Activated CD8-positive, alpha-beta memory T cell treated with anti-CD3 and anti-CD28 coated beads for 4 hours (primary cell): ENCODE measurements around the gene MAS1L.

Experiments used
- DNase-seq, 2 donors: peaks; one replicate each; pipeline ENCODE4 v3.0.0-alpha.2; 2020; ENCODE audit warnings: low read depth in 2 of 2

Gene MAS1L, protein sequence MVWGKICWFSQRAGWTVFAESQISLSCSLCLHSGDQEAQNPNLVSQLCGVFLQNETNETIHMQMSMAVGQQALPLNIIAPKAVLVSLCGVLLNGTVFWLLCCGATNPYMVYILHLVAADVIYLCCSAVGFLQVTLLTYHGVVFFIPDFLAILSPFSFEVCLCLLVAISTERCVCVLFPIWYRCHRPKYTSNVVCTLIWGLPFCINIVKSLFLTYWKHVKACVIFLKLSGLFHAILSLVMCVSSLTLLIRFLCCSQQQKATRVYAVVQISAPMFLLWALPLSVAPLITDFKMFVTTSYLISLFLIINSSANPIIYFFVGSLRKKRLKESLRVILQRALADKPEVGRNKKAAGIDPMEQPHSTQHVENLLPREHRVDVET

DNA sequence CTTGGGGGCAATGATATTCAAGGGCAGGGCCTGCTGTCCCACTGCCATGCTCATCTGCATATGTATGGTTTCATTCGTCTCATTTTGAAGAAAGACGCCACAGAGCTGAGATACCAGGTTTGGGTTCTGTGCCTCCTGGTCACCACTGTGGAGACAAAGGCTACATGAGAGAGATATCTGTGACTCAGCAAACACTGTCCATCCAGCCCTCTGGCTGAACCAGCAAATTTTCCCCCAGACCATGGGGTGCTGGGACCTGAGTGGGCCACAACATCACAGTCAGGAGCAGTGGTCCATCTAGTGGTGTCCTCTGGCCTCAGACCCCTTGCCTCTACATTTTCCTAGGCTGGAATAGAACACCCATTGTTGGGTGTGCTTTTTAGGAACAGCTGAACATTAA, at the start of gene MAS1L:
Gene MAS1L, minus strand, starts transcription at position 297 of the 400 bp plus-strand sequence. Its CDS starts 54 bp downstream, at position 243.
- no peak for DNase-seq

DNA sequence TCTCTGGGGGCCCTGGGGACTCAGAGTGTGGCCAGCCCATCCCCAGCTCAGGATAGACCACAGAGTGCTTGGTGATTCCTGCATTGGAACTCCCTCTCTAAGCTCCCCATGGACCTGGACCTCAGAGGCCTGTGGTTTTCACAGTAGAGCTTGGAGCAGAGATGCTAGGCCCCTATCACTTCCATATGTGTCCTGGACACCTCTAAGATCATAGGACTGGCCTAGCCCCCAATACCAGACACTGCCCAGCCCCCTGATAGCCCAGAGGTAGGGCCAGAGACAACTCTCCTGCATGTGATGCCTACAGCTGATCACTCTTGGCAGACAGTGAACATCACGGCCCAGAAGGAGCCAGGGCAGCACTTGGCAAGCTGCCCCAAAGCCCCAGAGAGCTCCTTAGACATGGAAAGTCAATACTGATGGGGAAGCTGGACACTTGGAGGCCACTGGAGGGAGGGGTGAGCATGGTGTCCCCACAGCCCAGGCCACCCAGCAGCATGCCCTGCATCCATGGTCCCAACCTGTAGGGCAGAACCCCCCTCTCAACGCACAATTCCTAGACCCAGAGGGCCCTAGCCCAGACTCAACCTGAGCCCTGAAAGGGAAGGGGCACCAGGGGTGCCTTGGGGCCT, 44.7 kb upstream of the MAS1L start:
- DNase-seq: no peak

DNA sequence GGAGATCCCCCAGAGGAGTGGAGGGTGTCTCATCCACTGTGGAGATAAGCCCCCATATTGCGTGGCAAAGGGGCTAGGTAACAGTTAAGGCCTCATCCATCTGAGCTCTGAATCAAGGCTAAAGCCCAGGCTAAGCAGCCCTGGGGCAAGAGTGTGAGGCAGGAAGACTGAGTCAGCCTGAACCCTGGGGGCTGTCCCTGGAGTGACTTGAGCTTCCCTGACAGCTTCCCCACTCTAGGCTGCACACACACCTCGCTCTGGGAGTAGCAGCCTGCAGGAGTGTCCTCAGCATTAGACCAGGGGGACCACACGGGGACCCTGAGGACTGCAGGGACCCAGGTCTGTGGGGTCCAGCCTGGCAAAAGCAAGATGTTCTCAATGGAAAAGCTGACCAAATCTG, 43.9 kb upstream of the MAS1L start:
- no peak for DNase-seq

DNA sequence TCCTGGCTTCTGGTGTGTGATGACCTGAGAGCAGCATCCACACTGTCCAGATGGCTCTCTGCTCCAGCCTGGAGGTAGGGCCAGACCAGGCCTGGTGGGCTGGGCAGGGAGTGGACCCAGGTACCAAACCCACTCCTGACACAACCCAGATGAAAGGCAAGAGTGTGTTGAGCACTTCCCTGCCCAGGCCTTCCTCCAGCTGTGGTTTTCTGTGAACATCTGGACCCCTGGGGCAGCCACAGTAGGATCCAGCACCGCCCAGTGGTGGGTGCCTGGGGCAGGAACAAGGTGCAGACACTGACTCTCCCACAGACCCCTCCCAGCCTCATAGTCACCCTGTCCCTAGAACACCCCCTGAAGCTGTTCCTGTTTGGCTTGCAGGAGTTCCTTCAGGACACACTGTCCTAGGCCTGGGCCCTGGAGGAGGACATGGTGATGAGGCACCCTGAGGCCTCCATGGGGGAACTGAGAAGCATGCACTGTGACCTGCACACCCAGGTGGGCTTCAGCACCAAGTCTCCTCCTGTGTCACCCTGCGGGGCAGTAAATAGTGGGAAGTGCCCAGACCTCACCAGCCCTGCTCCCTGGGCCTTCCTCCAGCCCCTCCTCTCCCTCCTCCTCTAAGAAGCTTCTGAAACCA, 43.0 kb upstream of the MAS1L start:
- DNase-seq: no peak

DNA sequence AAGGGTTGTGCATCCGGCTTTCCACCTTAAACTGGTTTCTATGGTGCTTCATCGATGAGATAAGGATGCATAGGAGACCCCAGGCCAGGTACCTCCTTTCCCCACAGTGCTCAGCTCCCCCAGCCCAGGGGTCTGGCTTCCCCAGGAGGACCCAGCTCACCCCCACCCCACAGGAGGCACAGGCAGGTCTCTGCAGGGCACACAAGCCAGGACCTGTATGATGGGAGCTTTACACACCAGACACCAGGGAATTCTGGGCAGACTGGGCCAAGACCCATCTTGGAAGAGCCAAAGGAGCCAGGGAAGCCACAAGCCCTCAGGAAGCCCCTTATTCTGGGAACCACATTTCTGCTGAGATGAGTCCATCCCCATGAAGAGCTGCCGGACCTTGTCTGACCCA, 42.2 kb upstream of the MAS1L start:
- no peak for DNase-seq

DNA sequence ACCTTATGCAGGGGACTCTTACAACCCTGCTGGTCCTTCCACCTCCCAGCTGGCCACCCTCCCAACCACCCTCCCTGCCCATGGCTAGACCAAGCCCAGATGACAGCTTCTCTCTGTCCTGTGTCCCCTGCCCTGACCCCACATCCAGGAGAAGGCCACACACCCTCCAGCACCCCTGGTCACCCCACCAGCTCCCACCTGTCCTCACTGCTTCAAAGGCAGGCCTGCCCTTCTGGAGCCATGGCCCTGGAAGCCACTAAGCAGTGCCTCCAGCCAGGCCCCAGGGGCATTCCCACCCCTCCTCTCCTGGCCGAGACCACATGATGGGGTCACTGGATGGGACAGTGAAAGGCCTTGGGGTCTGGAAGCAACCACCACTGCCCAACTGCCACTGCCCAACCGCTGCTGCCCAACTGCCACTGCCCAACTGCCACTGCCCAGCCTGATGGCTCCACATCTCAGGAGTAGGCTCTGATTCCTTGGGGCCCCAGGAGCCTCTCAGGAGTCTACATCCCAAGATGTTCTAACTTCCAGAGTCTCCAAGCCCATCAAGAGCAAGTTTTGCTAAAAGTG, 41.3 kb upstream of the MAS1L start:
- DNase-seq: no peak

DNA sequence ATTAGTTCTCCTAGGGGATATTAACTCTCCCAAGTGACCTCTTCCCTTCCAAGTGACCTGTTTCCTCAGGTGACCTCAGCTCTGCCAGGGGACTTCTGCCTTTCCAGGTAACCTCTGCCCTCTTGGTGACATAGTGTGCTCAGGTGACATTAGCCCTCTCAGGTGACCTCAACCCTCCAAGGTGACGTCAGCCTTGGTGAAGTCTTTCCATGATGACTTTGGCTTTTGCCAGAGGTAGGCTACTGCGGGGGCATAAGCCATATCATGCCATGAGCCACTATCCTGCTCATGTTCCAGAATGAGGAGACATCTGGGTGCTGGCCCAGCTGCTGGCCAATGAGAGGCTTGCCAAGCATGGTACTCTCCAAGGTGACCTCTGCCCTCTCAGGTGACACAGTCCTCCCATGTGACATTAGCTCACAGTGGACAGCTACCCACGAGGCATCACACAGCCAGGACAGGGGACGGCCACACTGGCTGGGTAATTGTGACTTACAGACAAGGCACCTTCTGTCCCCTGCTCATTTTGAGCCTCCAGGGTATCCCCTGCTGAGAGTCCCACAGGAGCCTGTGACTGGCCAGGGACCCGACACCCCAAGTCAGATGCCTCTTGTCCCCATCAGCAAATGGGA, 40.7 kb upstream of the MAS1L start:
- DNase-seq: no peak

DNA sequence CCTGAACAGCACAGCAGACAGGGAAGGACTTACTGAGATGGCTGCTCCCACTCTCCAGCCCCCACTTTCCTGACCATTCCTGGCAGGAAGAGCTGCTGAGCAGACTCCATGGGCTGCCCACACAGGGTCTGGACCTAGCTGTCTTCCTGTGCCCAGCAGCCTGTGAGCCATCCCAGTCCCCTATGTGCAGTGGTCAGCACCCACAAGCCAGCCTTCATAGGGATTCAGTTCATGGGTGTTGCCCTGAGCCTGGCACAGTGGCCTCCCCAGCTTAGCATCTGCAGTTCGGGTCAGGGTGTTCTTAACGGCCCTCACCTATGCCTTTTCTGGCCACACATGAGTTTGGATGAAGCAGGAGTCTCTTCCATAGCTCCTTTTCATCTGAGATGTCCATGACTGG, 39.8 kb upstream of the MAS1L start:
- DNase-seq: no peak

DNA sequence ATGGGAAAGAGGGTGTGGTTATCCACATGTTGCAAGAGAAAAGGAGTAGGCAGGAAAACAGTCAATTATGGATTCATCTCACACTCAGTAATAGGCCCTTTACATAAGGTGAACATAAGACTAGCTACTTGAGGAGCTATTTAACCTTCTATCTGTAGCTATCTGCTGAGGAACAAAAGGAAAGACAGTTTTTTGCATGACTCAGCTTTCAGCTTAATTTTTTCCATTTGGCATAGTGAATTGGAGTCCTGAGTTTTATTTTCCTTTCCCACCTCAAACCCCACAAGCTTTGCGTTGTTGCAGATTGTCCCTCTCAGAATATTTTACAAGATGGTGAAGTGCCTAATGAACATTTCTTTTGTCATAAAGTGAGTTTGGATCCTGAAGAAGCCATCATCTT, 39.4 kb upstream of the MAS1L start:
- no peak for DNase-seq

DNA sequence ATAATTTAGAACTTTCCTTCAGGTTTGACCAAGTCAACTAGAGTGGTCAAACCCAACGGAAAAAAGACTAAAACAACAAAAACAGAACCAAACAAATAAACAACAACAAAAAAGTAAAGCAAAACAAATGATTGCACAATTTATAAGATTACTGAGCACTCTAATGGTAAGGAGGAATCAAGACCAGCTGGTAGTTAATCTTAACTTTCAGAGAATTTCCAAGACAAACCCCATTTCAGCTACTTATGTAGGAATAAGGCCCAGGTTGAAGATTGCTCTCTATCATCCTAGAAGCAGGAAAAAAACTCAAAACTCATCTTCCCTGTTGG, 37.5 kb upstream of the MAS1L start:
- no peak for DNase-seq

DNA sequence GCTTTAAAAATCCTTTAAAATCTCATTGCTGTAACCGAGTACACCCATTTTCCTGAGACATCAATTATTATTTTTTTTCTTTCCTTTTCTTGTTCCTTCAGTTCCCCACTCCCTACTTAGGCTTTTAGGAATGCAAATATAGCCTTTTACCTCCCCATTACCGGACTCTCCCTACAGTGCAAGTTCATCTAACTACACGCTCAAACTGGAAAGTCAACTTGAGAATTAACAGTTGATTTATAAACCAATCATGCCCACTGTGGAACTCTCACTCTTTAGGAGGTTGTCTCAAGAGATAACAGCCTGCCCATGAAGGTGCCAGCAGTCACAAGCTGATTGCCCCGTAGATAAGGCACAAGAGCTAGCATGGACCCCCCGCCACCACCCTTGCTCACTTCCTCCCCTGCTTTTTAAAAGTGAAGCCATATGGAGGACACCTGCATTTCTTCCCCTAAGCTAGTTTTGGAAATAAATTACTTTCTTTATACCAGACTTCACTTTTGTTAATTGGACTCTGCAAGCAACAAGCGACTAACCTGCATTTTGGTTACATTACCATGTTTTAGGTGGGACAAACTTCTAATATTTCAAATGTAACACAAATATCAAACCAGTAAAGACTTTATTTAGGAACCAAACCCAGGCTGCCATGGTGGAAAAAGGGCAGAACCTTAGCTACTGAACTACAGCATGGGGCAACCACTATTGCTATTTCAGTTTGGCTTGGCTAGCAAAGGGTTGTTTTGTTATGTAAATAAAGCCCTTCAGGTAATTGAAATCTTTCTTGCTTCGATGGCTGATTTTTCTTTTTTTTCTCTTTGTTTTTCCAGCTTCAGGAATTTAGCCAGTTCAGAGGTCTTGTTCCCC, 36.9 kb upstream of the MAS1L start:
- DNase-seq: no peak

DNA sequence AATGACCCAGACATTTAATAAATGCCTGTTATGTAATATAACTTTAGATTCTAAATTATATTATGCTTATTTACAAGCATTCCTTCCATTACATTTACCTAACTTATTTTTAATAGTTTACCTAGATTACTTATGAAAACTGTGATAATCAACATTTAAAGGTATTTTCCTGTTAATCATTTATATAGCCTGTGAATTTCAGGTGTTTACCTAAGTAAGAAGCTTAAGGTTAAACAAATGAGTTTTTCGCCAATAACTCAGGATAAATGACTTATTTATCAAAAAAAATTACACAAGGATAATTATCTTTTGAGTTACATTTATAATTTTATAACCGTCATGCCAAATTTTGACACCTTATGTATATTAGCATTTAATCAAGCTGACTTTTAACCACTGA, 36.3 kb upstream of the MAS1L start:
- DNase-seq: no peak

DNA sequence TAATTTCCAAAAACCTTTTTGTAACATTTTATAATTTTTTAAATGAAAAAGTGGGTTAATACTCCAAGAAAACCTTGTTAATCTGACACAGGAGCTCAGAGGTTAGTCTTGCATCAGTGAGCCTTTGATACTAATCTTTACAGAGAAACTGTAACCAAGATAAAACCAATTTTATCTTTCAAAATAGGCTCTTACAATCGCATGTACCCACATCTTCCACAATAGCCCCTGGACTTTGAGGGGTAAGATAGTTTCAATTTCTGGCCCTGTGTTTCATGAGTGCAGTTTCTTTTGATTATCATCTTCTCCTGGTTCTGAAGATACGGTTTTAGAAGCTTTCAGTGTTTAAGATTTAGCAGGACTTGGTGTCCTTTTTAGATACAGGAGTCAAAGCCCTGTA, 34.5 kb upstream of the MAS1L start:
- DNase-seq: no peak

DNA sequence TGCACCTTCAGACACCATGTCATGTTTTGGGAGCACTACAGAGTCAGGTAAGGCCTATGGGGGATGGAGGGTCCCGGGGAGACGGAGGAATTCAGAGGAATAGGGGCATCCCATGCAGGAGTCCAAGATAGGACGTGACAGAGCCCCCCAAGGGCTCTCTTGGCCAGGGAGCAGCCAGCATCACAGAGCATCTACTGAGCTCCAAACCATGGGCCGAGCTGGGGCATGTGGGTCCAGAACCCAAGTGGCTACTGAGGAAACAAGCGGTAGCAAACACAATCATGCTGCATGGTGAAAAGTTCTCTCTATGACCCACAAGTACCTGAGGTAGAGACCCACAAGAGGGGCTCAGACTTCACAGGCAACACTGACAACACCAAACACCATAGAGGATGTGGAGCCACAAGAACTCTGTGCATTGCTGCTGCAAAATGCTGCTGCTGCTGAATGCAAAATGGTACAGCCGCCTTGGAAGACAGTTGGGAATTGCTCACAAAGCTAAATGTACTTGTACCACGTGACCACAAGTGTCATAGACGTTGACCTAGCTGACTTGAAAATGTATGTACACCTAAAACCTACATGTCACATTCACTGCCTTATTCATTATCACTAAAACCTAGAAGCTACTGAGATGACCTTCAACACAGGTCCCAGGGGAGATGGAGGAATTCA, 33.4 kb upstream of the MAS1L start:
- no peak for DNase-seq

DNA sequence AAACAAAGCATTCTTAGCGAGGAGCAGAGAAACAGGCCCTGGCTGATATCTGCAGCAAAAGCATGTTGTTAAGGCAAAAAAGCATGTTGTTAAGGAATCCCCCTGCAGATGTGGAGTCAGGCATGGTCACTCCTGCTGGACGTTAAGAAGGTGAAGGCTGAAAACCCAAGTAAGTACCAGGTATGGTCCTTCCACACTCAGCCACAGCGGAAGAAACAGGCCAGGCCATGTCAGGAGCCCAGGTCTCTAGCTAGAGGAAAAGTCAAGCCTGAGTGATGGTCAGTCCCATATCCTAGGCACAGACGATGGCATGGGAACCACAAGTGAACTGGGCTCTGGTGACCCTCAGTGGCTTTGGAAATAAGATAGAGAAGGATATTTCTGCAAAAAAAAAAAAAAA, 32.5 kb upstream of the MAS1L start:
- no peak for DNase-seq

DNA sequence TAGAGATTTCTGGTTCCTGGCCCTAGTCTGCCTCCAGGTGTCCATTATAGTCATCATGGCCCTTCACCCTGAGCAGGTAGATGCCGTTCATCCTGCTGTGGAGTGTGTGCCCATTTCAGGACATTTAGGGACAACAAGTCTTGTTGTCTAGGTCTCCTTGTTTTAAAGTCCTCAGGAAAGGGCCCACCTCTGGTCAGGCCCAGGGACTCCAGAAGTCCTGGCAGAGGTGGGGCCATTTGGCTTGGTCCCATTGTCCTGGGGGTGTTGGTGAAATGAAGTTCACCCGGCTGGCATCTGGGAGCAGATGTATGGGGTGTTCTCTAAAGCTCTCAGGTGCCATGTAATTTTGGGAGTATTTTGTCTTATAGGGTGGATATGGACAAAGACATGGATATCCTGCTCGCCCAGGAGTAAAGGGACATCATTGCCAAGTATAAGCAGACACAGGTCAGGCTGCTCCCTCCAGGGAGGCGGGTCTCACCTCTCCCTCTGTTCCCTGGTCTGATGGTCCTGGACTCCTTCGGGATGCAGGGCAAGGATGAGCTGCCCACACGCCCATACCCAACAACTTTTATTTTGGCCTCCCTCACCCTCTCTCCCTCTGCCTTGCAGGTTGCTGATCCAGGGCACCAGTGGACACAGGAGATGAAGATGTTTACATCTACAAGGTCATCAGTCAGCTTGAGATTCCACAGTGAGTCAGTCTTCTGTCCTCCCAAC, 31.7 kb upstream of the MAS1L start:
- no peak for DNase-seq

DNA sequence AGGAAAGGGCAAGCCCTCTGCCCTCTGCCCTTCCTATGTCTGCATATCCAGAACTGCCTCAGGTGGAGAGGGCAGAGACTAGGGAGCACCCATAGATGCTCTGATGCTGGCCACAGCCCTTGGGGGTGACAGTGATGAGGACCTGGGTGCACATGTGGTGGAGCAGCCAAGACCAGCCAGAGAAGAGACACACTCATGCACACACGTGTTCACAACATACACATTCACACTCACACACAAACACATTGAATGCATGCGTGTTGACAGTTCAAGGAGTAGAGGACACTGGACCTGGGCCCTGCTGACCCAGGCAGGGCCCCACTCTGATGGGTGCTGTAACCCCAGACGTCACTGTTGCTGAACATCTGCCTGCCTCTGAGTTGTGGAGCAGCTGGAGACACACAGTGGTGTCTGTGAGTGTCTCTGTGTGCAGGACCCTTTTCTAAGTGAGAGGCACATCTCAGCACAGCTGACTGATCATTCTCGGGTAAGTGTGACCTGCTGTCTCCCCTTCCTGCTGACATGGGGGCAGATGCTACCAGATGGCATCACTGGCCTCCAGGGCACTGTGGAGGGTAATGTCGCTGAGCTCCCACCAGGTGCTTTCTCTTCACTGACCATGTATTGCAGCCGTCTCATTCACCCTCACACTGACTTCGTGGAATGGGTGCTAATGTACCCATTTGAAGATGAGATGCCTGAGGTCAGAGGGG, 30.1 kb upstream of the MAS1L start:
- DNase-seq: no peak

DNA sequence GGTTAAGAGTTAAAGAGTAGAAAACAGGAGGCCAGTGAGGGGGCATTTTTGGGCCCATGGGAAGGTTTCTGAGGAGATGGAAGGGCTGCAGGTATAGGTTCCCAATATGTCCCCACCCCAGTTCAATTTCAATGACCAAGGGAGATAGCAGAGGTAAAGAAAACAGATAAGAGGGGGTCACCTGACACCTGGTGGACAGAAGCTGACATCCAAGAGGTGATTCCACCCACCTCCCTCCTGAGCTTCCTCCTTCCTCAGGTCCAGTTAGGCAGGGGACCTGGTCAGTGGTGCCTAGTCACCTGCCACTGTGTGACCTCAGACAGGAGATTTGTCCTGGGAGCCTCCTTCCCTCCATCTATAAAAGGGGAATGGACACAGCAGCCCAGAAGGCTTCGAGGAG, 29.5 kb upstream of the MAS1L start:
- no peak for DNase-seq

DNA sequence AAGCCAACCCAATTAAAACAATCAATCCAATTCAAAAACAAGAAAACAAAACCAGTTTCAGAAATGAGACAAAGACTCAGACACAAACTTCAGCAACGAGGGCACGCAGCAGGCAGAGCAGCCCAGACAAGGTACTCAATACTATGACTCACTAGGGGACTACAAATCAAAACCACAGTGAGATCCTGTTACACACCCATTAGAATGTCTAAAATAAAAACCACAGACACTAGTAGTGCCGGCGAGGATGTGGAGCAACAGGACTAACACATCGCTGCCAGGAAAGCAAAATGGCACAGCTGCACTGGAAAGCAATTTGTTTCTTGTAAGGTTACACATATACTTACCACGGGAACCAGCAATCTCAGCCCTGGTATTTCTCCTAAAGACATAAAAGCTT, 28.4 kb upstream of the MAS1L start:
- DNase-seq: no peak
